GM06990 (cell line): ENCODE results near the gene KSR1.

Experiments used
- DNase-seq: peaks from one replicate; pipeline ENCODE4 v3.0.0-alpha.2; 2011; ENCODE audit not compliant: insufficient read length; ENCODE audit errors: extremely low read depth
- H3K27me3 ChIP-seq: replicated peaks from 2 replicates; pipeline ENCODE4 v1.6.0; 2011; ENCODE audit warnings: low read length; ENCODE audit not compliant: control insufficient read depth, insufficient read depth
- H3K36me3 ChIP-seq: 2 replicates; pipeline ENCODE4 v1.5.1; 2011; ENCODE audit warnings: low read length; ENCODE audit not compliant: control insufficient read depth, insufficient read depth
- H3K4me3 ChIP-seq: replicated peaks from 2 replicates; pipeline ENCODE4 v1.5.1; 2011; ENCODE audit warnings: low read depth, mild to moderate bottlenecking, control low read depth, low read length
- TF ChIP-seq, protein P1 (sequence below): IDR thresholded peaks from 2 replicates; pipeline ENCODE4 v1.5.1; 2011; ENCODE audit warnings: low read length, control low read depth, mild to moderate bottlenecking, inconsistent platforms; ENCODE audit not compliant: insufficient read depth, poor library complexity, severe bottlenecking

The KSR1 gene

DNA sequence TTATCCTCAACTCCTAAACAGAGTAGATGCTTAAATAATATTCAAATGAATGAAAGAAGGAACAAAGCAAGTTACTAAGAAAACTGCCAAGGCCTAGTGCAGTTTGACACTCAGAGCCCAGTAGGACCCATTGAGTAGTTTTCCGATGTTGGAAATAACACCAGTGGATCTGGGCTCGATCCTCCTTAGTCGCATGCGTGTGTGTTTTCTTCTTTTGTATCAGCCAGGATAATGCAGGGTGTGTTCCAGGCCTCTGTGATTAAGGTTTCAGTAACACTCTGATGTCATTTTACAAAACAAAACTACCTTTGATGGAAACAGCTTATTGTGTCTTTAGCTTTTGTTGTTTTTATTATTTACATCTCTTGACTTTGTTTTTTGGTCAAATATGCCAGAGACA lies 24.5 kb downstream of the KSR1 start:
- DNase-seq = no peak
- Histone ChIP-seq H3K36me3 (no peaks in the 10 kb centered on the region; the same call in 1 of the 2 replicates), H3K4me3 (no peak overlapping the region), H3K27me3 (no peaks in the 10 kb centered on the region)
- TF ChIP-seq, protein P1, sequence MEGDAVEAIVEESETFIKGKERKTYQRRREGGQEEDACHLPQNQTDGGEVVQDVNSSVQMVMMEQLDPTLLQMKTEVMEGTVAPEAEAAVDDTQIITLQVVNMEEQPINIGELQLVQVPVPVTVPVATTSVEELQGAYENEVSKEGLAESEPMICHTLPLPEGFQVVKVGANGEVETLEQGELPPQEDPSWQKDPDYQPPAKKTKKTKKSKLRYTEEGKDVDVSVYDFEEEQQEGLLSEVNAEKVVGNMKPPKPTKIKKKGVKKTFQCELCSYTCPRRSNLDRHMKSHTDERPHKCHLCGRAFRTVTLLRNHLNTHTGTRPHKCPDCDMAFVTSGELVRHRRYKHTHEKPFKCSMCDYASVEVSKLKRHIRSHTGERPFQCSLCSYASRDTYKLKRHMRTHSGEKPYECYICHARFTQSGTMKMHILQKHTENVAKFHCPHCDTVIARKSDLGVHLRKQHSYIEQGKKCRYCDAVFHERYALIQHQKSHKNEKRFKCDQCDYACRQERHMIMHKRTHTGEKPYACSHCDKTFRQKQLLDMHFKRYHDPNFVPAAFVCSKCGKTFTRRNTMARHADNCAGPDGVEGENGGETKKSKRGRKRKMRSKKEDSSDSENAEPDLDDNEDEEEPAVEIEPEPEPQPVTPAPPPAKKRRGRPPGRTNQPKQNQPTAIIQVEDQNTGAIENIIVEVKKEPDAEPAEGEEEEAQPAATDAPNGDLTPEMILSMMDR = no peak

DNA sequence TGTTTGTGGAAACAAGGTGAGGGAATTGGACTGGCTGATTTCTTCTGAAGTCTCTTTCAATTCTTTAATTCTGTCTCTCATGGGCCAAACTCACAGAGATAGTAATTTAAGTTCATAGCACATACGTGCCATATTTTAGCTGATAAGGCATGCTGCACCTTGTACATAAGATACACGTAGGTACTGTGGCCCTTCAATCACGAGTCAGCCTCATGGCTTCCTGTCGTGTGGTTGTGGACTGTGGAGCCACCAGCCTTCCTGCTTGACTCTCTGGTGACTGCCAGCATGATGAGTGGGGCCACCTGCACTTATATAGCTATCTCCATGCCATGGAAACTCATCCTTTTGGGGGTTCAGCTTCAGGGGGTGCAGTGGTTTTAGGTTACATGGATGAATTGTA lies 25.1 kb downstream of the KSR1 start:
- DNase-seq = no peak
- no peaks in the 10 kb centered on the region for H3K27me3 ChIP-seq
- no peaks in the 10 kb centered on the region; the same call in none of the 2 replicates for H3K36me3 ChIP-seq
- TF ChIP-seq, protein P1 = no peak
- no peak overlapping the region; the same call in 1 of the 2 replicates for H3K4me3 ChIP-seq

DNA sequence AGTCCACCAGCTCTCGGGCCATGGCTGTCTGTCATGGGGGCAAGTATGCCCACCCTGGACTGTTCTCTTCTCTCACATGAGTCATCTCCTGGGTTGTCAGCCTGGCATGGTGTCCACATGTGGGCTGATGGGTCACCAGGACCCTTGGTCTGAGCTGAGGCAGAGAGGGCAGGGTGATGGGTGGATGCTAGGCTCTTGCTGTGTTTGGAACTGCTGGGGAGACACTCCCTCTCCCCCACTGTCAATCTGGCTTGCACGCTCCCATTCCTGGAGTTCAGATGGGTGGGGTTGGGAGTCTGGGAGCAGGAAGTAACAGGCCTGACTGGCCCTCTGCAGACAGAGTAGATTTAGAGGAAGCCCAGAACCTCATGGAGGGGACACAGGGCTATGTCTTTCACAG lies 28.9 kb downstream of the KSR1 start:
- TF ChIP-seq, protein P1 = no peak
- no peak overlapping the region for H3K4me3 ChIP-seq
- no peak for DNase-seq
- peaks cover 8% of the 10 kb centered on the region for H3K36me3 ChIP-seq
- no peaks in the 10 kb centered on the region for H3K27me3 ChIP-seq

DNA sequence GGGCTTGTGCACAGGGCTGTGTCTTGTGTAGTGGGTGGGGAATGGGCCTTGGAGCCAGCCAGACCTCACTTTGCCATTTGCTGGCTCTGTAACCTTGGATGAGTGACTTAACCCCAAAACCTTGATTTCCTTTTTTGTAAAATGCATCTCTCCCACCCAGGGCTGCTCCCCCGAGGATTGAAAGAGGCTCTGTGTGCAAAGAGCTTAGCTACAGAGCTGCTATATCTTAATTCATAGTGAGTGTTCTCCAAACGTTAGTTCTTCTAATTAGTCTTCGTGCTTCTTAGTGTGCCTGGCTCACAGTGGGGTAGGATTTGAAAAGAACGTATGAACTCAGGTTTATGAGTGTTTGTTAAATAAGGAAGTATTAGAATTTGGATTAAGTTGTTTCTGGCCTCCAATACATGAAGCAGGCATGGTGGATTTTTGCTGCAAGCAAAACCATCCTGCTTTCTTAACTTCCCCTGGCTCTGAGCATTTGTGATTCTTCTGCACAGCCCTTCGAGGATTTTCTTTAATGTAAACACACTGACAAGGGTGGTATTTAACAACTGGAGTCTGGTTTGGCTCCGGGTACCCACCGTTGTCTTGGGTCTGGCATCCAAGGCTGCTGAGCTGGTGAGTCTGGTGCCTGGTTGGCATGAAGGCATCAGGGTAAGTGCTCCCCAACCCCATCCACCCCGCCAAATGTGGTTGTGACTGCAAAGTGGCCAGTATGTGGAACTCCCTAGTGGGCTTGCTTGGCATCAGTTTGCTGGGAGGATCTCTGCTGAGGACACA lies 29.7 kb downstream of the KSR1 start:
- DNase-seq = no peak
- H3K27me3 ChIP-seq = no peaks in the 10 kb centered on the region
- TF ChIP-seq, protein P1 = no peak
- peaks cover 8% of the 10 kb centered on the region for H3K36me3 ChIP-seq
- H3K4me3 ChIP-seq = no peak overlapping the region

DNA sequence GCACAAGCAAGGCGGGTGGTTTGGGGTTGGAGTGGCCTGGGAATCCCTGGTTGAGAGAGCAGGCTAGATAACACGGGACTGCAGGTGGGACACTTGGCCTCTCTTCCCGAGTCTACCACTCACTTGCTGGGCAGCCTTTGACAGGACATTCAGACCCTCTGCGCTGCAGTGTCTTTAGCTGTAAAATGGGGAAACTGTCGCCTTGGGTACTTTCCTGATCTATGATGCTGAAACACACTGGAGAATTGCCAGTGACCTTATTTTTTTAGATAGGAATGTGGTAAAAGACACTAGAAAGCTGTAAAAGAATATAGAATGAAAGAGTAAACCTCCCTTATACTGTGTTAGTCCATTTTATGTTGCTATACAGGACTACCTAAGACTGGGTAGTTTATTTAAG lies 30.5 kb downstream of the KSR1 start:
- TF ChIP-seq, protein P1 = no peak
- Histone ChIP-seq H3K4me3 (no peak overlapping the region), H3K27me3 (no peaks in the 10 kb centered on the region), H3K36me3 (peaks cover 8% of the 10 kb centered on the region)
- DNase-seq = no peak
